Muscle of back (tissue), 11 donors: ENCODE measurements around the gene CEACAM6. TPM values are rescaled to one million over a fixed set of nuclear protein-coding genes. Genes with fewer than 3 reads are reported as not detected.

ENCODE experiments used
- DNase-seq, 3 donors: peaks; one replicate each; pipeline versions ENCODE4 v3.0.0 to v3.0.0-alpha.2; 2013
- polyA plus RNA-seq, 10 donors: library from polyadenylated mRNA; unstranded; fragments of 120-200 nt; gene quantifications; one replicate each; pipeline ENCODE4 v1.2.1, GENCODE V29; 2013; ENCODE audit not compliant: insufficient read length in 10 of 10

The CEACAM6 gene
- polyA plus RNA-seq, 10 donors = 0.08 to 0.40 (median 0.26) TPM; not detected in 1

DNA sequence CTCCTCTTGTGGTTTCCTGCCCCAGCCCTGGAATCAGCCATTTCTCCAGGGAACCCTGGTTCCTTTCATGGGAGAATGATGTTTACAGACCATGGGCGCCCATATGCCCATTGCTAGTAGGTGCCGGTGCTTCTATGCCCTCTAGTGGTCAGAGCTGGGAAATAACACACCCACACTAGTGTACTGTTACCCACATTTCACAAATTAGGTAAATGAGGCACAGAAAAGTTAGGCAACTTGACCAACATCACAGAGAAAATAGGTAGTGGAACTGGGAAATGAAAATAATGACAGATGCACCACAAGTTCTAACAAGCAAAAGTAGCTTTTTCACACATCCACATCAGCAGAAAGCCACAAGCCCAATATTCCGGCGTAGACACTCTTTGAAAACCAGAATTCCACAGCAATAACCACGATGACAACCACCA, 39.7 kb downstream of the CEACAM6 start:
- peak in 2 of 3 donors; percentile 6 to 19 for DNase-seq

DNA sequence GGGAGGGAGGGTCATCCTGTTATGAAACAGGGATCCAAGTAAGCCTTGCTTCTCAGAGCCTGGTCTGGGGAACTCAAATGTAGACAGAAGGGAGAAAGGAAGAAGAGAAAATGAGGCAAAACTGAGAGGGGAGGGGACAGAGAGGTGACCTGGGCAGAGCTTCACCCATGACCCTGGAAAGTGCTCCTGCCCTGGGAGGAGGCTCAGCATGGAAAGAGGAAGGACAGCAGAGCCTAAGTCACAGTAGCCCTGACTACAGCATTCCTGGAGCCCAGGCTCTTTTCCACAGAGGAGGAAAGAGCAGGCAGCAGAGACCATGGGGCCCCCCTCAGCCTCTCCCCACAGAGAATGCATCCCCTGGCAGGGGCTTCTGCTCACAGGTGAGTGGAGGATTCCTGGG, 41.0 kb downstream of the CEACAM6 start, which contains the start of gene CEACAM3:
Gene CEACAM3 (plus strand): TSS at position 226 of the 400 bp plus-strand sequence. CDS start 91 bp downstream, at position 317.
- DNase-seq = no peak

- no peak for DNase-seq
Measured at GRCh38 chr19:41796901-41797300, 41.6 kb downstream of the CEACAM6 start.

DNA sequence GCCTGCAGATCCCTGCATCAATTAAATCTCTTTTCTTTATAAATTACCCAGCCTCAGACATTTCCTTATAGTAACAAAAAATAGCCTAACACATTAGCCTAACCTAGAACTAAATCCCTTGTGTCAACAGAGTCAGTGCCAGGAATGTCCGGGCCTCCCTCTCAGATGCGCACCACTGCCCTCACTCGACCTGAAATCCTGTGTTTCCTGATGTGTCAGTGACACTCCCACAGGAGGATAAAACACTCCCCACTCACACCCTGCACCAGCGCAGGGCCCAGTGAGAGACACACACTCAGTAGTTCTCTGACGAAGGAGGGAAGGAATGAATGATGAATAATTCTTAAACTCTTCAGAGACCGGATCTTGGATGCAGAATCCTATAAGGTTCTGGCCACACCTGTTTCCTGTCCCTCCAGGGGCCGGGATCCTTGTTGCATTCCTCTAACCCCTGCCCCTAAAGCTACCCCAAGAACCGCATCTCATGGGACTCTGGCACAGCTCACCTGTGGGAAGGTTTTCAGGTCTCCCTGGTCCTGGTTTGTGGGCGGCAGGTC, 44.2 kb downstream of the CEACAM6 start:
- no peak for DNase-seq

GRCh38 chr19:41801031-41801430, 45.7 kb downstream of the CEACAM6 start:
- DNase-seq = no peak

- DNase-seq = no peak
Measured at GRCh38 chr19:41801792-41802211, 46.5 kb downstream of the CEACAM6 start.

DNA sequence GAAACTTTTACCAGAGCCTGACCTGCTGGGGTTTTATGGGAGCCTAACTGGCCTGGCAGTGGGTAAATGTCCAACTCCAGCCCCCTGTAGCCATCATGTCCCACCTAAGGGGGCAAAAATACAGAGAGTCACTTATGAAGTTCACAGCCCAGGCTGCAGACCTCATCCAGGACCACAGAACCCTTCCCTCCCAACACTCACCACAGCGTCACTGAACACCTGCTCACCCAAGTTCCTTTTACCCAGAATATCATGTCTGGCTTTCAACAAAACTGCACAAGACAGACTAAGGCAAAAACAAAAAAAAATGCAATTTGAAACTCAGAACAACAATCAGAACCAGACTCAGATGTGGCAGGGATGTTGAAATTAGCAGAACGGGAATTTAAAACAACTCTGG, 47.4 kb downstream of the CEACAM6 start:
- no peak for DNase-seq

DNA sequence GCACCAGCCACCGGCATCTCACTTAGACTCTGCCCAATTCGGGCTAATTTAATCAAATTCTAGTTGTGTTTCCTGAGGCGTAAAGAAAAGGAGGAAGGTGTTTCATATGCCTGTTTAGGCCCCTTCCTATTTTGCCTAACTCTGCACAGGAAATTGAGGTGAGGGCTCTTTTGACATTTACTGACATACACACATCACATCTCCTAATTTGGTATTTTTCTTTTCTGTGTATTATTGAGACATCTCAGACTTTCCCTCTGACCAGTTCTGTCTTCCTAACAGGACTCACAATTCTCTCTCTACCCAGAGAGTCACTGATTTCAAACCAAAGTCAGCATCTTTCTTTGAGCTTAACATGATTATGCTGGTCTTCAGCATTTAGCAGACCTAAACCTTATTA, 49.0 kb downstream of the CEACAM6 start:
- no peak for DNase-seq

DNA sequence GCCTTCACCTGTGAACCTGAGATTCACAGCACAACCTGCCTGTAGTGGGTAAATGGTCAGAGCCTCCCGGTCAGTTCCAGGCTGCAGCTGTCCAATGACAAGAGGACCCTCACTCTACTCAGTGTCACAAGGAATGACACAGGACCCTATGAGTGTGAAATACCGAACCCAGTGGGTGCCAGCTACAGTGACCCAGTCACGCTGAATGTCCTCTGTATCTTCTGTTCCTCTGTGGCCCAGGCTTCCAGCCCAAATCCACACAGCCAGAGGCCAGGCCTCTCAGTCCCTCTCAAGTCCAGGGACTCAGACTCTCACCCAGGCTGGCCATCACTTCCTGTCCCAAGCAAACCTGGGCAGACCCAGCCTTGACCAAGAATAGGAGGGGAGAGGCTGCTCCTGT, 51.8 kb downstream of the CEACAM6 start:
- no peak for DNase-seq

DNA sequence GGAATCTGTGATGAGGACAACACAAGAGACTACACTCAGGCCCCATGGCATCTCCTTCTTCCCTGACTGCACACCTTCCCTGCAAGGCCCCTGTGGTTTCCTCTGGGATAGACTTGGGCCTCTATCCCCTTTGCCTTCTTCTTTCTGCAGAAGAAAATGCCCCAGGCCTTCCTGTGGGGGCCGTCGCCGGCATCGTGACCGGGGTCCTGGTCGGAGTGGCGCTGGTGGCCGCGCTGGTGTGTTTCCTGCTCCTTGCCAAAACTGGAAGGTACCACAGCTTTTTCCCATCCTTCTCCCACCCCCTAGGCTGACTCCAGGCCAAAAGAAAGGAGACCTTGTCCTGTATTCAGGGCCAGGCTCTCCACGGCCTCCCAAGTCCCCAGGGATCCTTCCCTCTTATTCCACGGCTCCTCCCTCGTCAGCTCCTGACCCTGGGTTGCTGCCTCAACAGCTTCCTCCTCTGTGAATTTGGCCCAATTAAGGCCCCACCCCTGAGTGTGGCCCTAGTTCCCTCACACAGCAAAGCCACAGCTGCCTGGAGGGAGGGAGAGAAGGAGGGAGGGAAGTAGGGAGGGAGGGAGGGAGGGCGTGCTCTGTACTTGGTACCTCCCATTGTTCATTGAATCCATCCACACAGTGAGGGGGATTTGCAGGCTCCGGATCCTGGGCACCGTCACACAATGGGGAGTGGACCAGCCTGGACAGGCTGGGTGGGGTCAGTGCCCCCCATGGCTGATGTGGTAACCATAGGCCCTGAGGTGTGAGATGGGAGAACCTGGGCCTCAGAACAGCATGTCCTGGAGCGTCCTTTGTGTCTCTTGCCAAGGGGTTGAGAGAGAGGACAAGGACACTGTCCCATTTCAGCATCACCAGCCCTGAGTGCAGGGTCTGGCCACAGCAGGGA, 53.6 kb downstream of the CEACAM6 start:
- no peak for DNase-seq

GRCh38 chr19:41810301-41810700, 55.0 kb downstream of the CEACAM6 start:
- DNase-seq = no peak

DNA sequence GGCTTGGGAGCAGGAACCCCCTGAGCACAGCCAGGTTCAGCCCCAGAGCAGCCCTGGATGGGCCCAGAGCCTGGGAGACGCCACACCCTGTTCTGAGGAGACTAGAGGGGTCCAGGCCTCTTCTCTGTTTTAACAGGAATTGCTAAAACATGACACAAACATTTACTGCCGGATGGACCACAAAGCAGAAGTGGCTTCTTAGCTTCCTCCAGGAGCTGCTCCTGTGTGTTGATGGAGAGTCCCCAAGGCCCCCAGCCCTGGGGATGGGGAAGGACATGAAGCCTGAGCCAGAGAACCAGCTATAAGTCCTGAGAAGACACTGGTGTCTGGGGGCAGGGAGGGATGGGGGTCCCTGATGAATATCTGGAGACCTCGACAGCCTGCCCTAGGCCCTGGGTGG, 55.7 kb downstream of the CEACAM6 start:
- DNase-seq = peak in 1 of 3 donors; percentile 14

DNA sequence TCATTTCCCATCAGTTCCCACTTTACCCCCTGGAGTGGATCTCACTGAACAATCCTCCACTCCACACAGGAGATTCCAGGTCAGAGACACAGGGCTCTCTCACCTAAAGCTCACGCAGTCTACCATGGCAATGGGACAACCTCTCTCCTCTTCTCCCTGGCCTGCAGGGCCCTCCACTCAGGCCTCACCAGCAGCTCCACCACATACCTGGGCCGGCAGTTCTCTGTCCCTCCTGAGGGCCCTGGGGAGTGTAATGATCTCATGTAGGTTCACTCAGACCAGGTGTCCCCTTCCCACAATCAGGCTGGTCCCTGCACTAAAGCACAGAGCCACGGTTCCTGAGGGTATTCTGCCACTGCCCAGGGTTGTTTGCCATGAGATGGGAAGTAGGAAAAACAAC, 56.7 kb downstream of the CEACAM6 start:
- no peak for DNase-seq

GRCh38 chr19:41813911-41814310, 58.6 kb downstream of the CEACAM6 start:
- DNase-seq = no peak

- DNase-seq = no peak
Measured at GRCh38 chr19:41815301-41815700, 60.0 kb downstream of the CEACAM6 start.

DNA sequence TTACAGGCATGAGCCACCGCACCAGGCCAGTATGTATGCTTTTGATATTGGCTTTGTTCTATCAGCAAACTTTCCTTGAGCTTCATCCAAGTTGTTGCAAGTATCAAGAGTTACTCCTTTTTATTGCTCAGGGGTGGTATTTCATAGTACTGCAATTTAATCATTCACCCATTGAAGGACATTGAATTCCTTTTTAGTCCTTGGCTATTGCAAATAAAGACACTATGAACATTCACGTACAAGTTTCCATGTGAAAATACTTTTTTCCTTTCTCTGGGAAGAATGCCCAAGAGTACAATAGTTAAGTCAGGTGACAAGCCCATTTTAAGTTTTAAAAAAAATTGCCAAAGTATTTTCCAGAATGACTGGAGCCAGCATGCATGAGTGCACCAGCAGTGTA, 61.4 kb downstream of the CEACAM6 start:
- no peak for DNase-seq

DNA sequence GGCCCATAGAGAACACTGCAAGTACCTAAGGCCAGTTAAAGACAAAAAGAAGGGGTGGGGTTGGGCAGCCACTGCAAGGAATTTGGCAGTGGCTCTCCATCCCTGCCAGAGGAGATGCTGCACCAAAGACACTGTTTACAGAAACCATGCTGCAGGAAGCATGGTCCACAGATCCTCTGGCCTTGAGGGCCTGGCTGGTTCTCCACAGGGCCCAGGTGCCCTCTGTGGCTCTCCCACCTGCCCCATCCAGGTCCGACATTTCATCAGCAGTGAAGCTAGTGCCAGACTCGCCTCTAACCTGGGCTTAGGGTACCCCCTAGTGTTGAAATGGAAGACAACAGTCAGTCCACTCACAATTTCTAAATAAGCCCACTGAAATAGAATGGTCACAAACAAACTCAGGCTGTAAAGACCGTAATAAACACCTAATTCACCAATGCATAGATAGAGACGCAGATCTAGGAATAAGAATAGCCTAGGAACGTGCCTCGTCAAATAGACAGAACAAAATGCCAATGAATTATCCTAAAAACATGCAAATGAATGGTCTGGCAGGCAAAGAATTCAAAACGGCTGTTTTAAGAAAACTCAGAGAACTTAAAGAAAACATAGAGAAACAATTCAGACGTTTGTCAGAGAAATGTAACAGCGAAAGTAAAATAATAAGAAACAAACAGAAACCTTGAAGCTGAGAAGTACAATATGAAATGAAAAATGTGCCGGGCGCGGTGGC, 65.8 kb downstream of the CEACAM6 start:
- DNase-seq = no peak

Other genes starting within 250 kb of the CEACAM6 start
- gene CEACAM21, start 179.4 kb upstream of the CEACAM6 start, polyA plus RNA-seq = 1 to 10 TPM in 9 of 10 donors, under 1 TPM in 1; 0.72 to 3.4 (median 1.7) TPM
- under 1 TPM in 4 of 10 donors, not detected in 6; 0.12 to 0.52 (median 0.34) TPM for gene CEACAM4, start 128.5 kb upstream of the CEACAM6 start, polyA plus RNA-seq
- gene CEACAM7, start 67.3 kb upstream of the CEACAM6 start, polyA plus RNA-seq = not detected
- gene CEACAM5, start 46.9 kb upstream of the CEACAM6 start, polyA plus RNA-seq = under 1 TPM in 5 of 10 donors, not detected in 5; 0.05 to 0.78 (median 0.14) TPM
- gene CEACAM3, start 41.1 kb downstream of the CEACAM6 start, polyA plus RNA-seq = under 1 TPM in 2 of 10 donors, not detected in 8; 0.13 to 0.18 TPM
- gene LYPD4, start 89.2 kb downstream of the CEACAM6 start, polyA plus RNA-seq = under 1 TPM in 1 of 10 donors, not detected in 9; 0.15 TPM
- under 1 TPM in 2 of 10 donors, not detected in 8; 0.16 to 0.43 TPM for gene DMRTC2, start 89.5 kb downstream of the CEACAM6 start, polyA plus RNA-seq
- 1,000 to 10,000 TPM; 1,506 to 2,735 (median 2,171) TPM for gene RPS19, start 104.7 kb downstream of the CEACAM6 start, polyA plus RNA-seq
- 1 to 10 TPM in 5 of 10 donors, under 1 TPM in 5; 0.39 to 2.2 (median 1.2) TPM for gene CD79A, start 121.7 kb downstream of the CEACAM6 start, polyA plus RNA-seq
- 10 to 100 TPM; 26.4 to 58.8 (median 43.1) TPM for gene ARHGEF1, start 127.7 kb downstream of the CEACAM6 start, polyA plus RNA-seq
- under 1 TPM in 9 of 10 donors, not detected in 1; 0.07 to 0.29 (median 0.20) TPM for gene ERFL, start 172.9 kb downstream of the CEACAM6 start, polyA plus RNA-seq
- gene RABAC1, start 203.8 kb downstream of the CEACAM6 start, polyA plus RNA-seq = 100 to 1,000 TPM in 2 of 10 donors, 10 to 100 TPM in 8; 44.2 to 104 (median 59.9) TPM
- gene ATP1A3, start 238.7 kb downstream of the CEACAM6 start, polyA plus RNA-seq = 1 to 10 TPM in 3 of 10 donors, under 1 TPM in 7; 0.20 to 1.1 (median 0.61) TPM